ENCODE data around the gene LBR.
A peak's percentile ranks its signal among the peaks of the same experiment; 100 is the strongest.
"Not testable (repeated sequence)": the region's sequence is repeated elsewhere in the genome, so short reads cannot be mapped to it uniquely, and the experiment has no call there.

The LBR gene

GRCh38 chr1:225423518-225423855 lies 4.4 kb downstream of the LBR start:
- DNase-seq (ENCODE audit: low spot score), result no peak
- FAIRE-seq, result no peak

- DNase-seq (ENCODE audit: low spot score) (no peak), FAIRE-seq (no peak)
Observed at GRCh38 chr1:225422795-225423517, 4.9 kb downstream of the LBR start.

DNA sequence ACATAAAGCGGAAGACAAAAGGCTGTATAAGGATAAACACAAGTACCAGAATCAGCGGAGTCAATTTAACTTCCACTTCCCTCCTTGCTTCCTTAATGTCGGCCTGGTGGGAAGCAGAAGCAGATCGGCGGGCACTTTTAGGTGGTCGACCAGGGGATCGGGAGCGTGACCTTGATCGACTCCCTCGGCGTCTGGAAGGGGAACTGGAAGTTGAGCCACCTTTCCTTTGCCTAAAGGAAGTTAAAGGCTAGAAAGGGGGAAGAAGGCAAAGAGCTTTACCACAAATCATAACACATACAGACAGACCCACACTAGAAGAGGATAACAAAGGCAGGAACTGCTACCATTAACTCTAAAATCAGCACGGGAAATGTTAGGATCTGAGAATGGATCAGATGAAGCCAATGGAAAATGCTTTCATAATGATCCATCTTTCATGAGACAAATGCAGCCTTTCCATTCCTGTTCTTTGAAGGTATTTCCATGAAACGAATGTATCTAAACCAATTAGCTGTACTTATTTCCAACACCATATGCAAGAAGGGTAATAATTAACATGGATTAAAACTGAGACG lies 5.7 kb downstream of the LBR start:
- FAIRE-seq (no peak), DNase-seq (ENCODE audit: low spot score) (no peak)

GRCh38 chr1:225418598-225418997 lies 9.2 kb downstream of the LBR start:
- no peak for DNase-seq (ENCODE audit: low spot score)
- FAIRE-seq, result no peak

DNA sequence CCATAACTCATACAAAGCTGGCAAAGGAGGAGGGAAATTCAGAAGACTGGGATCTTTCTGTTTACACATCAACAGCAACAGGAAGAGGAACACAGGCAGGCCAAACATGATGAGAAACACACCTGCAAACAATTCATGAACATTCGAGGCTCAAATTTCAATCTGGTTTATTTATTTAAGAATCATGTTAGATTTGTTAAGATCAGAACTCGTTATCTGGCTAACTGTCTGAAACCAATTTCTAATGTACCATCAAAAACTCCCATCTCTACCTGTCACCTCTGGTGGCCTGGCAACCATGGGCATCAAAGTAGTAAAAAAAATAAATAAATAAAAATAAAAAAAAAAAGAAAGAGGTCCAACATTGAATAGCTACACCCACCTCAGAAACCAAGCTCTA lies 9.8 kb downstream of the LBR start:
- no peak for FAIRE-seq
- no peak for DNase-seq (ENCODE audit: low spot score)

DNA sequence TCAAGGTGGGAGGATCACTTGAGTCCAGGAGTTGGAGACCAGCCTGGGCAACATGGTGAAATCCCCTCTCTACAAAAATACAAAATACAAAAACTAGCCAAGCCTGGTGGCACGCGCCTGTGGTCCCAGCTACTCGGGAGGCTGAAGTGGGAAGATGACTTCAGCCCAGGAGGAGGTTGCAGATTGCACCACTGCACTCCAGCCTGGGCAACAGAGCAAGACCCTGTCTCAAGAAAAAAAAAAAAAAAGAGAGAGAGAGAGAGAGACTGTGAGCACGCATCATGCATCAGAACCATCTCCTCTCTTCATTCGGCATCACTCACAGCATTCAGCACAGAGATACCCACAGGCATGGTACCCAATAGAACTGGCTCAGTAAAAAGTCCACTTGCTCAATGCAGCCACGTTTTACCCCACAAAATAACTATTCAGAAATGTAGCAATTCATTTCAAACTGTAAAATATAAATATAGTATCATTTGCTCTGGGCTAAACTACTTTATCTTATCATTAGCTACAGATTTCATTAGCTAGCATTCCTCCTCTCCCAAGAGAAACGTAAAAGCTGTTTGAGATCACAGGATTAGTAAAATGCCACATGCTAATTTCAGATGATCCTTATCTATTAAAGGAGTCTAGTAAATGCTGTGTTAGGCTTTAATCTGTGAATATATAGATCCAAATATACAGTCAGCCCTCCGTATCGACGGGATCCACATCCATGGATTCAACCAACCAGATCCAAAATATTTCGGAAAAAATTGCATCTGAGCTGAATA lies 11.7 kb downstream of the LBR start:
- DNase-seq (ENCODE audit: low spot score) (no peak), FAIRE-seq (no peak)

- DNase-seq (ENCODE audit: low spot score) (no peak), FAIRE-seq (no peak)
Observed at GRCh38 chr1:225415307-225415706, 12.5 kb downstream of the LBR start.

GRCh38 chr1:225413708-225414375 lies 14.0 kb downstream of the LBR start:
- DNase-seq (ENCODE audit: low spot score) (no peak), FAIRE-seq (no peak)

DNA sequence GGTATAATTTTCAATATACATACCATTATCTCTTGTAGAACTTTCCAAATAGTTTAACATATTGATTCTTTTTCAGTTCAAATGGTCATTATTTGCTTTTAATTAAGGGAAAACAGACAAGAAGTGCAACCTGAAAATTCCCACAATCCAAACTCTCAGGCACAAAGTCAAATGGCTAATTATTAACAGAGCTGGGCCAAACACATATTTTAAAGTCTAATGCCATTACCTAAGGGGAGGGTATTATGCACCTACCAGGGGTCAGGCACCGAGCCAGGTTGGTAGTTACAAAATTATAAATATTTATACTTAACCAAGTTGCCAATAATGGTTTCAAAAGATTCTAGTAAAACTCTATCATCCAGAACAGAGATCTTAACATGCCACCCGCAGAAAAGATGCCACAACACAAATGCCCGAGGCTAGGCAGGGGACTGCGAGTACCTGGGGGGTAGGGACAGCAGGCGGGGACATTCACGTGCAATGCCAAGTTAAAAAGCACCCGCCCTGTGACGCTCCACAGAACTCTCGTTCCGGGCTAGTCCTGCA lies 15.0 kb downstream of the LBR start:
- peak; percentile 45 for FAIRE-seq
- DNase-seq (ENCODE audit: low spot score), result no peak

DNA sequence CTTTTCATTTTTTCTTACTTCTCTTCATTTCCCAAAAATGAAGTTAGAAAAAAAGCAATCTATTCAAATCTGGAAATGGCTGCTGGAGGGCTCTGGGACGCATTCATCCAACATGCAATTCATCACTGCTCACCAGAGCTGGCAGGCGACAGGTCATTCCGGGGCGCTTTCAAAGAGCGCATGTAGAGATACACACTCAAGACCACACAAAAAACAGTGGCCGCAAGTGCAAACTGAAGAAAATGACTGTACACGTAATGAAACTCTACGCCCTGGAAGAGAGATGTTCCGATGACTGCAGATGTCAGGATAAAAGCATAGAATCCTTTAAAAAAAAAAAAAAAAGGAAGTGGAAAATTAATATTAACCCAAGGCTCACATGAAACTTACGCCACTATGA lies 15.5 kb downstream of the LBR start:
- FAIRE-seq (no peak), DNase-seq (ENCODE audit: low spot score) (no peak)

DNA sequence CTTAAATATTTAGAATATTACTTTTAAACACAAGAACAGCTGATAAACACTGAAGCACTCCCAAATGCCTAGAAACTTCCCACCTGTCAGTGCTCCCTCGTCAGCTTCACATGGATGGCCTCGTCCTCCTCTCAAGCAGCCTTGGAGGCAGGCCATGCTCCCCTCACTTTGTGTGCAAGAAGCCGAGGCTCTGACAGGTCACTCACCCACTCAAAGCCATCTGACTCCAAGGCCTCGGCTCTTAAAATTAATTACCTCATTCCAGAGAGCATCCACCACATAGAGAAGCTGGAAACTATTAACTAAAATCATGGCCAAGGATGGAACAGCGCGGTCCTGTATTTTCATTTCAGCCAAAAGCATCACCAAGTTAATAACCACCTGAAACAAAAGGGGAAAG lies 17.8 kb downstream of the LBR start:
- no peak for DNase-seq (ENCODE audit: low spot score)
- no peak for FAIRE-seq

DNA sequence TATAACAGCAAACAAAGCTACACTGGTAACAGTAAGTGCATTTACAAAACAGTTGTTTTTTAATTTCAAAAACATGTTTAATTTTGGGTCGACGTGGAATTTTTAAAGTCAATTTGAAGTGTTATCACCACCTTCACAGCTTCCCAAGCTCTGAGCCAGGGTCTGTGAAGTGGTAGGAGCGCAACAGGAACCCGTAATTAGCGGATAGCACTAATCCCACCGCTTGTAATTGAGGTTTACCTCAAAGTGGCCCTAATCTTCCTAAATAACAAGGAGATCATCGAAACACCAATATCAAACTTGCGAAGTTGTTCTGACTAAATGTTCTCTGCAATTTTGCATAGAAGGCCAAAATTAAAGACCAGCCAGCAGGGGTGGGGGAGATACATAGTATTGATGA lies 18.8 kb downstream of the LBR start:
- FAIRE-seq, result no peak
- DNase-seq (ENCODE audit: low spot score), result no peak

GRCh38 chr1:225408249-225408648 lies 19.6 kb downstream of the LBR start:
- no peak for FAIRE-seq
- no peak for DNase-seq (ENCODE audit: low spot score)

GRCh38 chr1:225407755-225408154 lies 20.1 kb downstream of the LBR start:
- DNase-seq (ENCODE audit: low spot score), result no peak
- no peak for FAIRE-seq

DNA sequence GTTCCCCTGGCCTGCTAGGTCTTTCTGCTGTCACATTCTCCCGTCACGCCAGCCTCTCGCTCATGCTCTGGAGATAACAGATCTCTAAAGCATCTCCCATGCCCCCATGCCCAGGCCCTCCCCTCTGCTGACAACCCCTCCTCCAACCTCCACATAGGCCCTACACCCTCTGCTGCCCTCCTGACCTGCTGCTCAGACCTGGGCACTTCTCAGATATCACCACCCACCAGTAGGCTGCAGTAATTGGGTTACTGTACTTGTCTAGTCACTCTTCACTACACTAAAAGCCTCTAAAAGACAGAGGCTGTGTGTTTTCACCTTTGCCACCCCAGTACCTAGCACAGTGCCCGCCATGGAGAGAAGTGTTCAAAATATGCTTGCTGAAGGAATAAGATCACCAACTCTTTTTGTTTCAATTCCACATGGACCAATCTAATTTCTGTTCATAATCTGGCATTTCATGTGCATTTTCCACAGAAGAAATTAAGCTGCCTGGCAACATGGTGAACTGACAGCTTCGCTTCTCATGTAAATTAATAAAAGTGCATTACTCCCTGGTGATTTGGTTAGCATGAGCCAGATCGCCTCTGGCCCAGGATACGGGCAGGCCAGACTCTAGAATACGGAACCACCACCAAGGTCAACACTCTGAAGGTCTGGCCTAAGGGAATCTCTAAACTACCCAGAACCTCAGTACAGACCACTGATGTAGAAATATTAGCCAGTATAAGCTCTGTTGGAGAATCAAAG lies 20.7 kb downstream of the LBR start:
- no peak for FAIRE-seq
- DNase-seq (ENCODE audit: low spot score), result no peak

- FAIRE-seq (no peak), DNase-seq (ENCODE audit: low spot score) (no peak)
Observed at GRCh38 chr1:225400968-225401367, 26.9 kb downstream of the LBR start.

DNA sequence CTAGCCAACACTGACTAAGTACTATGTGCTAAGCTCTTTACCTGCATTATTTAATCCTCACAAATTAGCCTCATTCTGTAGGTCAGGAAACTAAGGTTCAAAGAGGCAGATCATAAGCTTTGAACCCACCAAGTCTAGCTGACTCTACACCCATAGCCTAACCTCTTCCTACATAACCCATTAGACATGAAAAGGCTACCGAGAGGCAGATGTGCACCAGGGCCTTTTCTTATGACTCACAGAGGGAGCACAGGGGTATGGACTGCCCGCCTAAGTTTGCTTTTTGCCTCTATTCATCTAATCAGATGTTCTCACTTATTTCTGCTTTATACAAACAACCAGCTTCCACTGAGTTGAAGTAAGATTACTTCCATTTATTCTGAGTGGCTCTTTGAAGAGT lies 31.5 kb downstream of the LBR start:
- FAIRE-seq (no peak), DNase-seq (ENCODE audit: low spot score) (no peak)

DNA sequence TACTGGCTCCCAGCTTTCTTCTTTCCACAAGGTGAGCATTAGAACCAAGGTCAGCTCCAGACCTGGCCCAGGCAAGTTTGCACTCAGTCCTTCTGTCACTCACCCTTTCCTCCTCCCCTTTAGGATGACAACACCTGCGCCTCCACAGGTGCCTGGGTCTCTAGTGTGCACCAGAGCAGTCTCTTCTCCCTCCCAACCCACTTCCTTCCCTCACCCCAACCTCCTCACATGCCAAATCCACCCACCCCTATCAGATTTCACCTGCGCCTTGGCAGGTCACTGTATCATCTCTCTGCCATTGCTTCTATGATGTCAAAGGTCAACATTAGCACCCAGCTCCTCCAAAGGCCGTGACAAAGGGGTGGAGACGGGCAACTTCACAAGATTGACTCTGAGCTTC lies 38.0 kb downstream of the LBR start:
- FAIRE-seq, result no peak
- DNase-seq (ENCODE audit: low spot score), result no peak

DNA sequence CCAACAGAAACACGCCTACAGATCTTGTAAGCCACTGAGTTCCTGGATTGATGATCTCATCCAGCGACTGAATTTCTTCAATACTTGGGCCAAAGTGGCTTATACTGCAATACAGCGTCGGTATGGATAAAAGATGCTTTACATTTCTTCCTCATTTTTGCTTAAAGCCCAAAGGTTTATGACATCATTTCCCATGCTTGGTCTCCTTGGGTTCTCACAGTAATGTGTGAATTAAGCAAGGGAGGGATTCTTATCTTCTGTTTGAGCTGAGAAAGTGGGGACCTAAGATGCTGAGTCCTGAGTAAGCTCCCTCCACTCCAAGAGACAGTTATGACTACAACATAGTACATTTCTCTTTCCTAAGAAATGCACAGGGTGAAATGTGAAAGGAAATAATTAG lies 39.5 kb downstream of the LBR start:
- DNase-seq (ENCODE audit: low spot score), result no peak
- no peak for FAIRE-seq

DNA sequence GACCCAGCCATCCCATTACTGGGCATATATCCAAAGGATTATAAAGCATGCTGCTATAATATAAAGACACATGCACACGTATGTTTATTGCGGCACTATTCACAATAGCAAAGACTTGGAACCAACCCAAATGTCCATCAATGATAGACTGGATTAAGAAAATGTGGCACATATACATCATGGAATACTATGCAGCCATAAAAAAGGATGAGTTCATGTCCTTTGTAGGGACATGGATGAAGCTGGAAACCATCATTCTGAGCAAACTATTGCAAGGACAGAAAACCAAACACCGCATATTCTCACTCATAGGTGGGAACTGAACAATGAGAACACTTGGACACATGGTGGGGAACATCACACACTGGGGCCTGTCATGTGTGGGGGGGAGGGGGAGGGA lies 41.0 kb downstream of the LBR start:
- not testable (repeated sequence) for DNase-seq (ENCODE audit: low spot score); FAIRE-seq

- DNase-seq (ENCODE audit: low spot score) (no peak), FAIRE-seq (no peak)
Observed at GRCh38 chr1:225380691-225381090, 47.1 kb downstream of the LBR start.

Measured in RCC 7860 (cell line).